ENCODE data around the gene UBAP1. TPM values are rescaled to one million over a fixed set of nuclear protein-coding genes. Genes with fewer than 3 reads are reported as not detected.
"Not testable (repeated sequence)": the region's sequence is repeated elsewhere in the genome, so short reads cannot be mapped to it uniquely, and the experiment has no call there.

UBAP1 gene
- total RNA-seq, 1 donor from 2014 or later, result 26.0 TPM

GRCh38 chr9:34224349-34224748, 45.5 kb downstream of the UBAP1 start:
- no peak for DNase-seq

GRCh38 chr9:34226144-34226760, 47.4 kb downstream of the UBAP1 start:
- not testable (repeated sequence) for DNase-seq

GRCh38 chr9:34227445-34227844, 48.6 kb downstream of the UBAP1 start:
- DNase-seq, result no peak

- no peak for DNase-seq
Measured at GRCh38 chr9:34230556-34230955, 51.7 kb downstream of the UBAP1 start.

- no peak for DNase-seq
Measured at GRCh38 chr9:34232201-34232600, 53.4 kb downstream of the UBAP1 start.

GRCh38 chr9:34233672-34234071, 54.8 kb downstream of the UBAP1 start:
- no peak for DNase-seq

GRCh38 chr9:34237836-34238235, 59.0 kb downstream of the UBAP1 start:
- DNase-seq, result no peak

GRCh38 chr9:34240006-34240405, 61.2 kb downstream of the UBAP1 start:
- DNase-seq, result no peak

- DNase-seq, result no peak
Measured at GRCh38 chr9:34242830-34243229, 64.0 kb downstream of the UBAP1 start.

- not testable (repeated sequence) for DNase-seq
Measured at GRCh38 chr9:34245212-34245611, 66.4 kb downstream of the UBAP1 start.

GRCh38 chr9:34246453-34246852, 67.6 kb downstream of the UBAP1 start:
- DNase-seq, result no peak

- not testable (repeated sequence) for DNase-seq
Measured at GRCh38 chr9:34247782-34248181, 68.9 kb downstream of the UBAP1 start.

- DNase-seq, result no peak
Measured at GRCh38 chr9:34249274-34249673, 70.4 kb downstream of the UBAP1 start.

GRCh38 chr9:34250721-34251120, 71.9 kb downstream of the UBAP1 start:
- no peak for DNase-seq

GRCh38 chr9:34252016-34252415, 73.2 kb downstream of the UBAP1 start:
- DNase-seq, result no peak

GRCh38 chr9:34252670-34253459, 74.0 kb downstream of the UBAP1 start:
- no peak for DNase-seq

- no peak for DNase-seq
Measured at GRCh38 chr9:34253460-34253837, 74.6 kb downstream of the UBAP1 start.

- no peak for DNase-seq
Measured at GRCh38 chr9:34254141-34254913, 75.5 kb downstream of the UBAP1 start.

- no peak for DNase-seq
Measured at GRCh38 chr9:34254966-34255825, 76.4 kb downstream of the UBAP1 start.

GRCh38 chr9:34256104-34256503, 77.3 kb downstream of the UBAP1 start:
- no peak for DNase-seq

GRCh38 chr9:34256987-34257585, 78.2 kb downstream of the UBAP1 start:
- DNase-seq, result no peak

- no peak for DNase-seq
Measured at GRCh38 chr9:34259315-34259714, 80.5 kb downstream of the UBAP1 start.

All from skin of body (tissue), 2 donors.